NCI-H128 (cell line): ENCODE results near the gene CHIT1.

Experiments
- DNase-seq: peaks from one replicate; lab custom pipeline; 2025; ENCODE audit not compliant: unreplicated experiment; lab: John Stamatoyannopoulos, UW

Gene CHIT1

DNA sequence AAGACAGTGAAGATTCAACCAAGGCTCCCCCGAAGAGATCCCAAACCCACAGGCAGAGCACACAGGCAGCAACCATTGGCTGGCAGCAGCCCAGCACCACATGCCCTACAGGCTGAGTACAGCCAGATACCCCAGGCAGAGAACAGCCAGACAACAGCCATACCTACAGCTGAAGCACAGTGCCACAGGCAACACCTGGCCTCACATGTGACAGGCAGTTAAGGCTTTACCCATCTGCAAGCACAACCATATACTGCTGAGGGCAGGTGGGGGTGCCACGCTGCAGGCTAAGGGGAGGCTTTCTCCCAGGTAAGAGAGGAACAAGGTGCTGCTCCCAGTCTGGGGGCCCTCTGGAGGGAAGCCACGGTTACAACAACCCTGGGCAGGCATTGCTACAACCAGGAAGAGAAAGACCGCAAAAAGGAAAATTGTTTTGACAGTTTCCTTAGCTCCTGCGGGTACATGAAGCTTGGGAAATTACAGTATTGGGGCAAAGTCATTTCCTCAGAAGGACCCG, 12.3 kb downstream of the CHIT1 start:
- DNase-seq: no peak

DNA sequence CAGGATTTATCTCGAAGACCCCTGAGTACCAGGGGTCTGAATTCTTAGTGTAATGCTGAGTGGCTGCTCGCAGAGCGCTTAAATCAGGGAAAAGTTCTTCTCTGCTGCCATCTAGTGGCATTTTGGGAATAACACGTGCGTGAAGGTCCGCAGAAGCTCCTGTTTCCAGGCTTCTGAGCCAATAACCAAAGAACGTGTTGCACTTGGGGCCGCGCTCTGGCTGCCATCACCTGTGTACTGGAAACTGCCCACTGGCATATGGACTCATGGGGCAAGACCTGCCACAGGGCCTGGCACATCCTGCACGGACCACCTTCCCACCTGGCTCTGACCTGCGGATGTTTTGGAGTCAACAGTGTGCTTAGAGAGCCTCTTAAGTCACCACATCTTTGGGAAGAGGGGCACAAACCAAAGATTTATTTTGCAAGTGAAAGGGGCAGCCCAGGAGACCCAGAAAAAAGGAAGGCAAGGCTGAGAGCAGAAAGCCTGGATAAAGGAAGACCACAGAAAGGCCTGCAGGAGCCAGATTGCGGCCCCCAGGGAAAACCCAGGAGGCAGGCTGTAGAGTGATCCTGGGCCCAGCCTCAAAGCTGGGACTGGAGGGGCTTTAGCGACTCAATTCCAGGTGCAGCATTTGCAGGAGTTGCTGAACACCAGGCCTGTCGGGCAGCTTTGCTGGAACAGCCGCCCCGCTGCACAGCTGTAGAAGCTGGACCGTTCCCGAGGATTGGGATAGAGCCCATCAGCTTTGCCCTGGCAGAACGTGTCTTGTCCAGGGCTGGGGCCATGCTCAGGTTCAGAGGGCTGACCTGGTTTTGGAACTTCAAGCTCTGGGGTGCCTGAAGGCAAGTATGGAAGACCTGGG, 13.0 kb downstream of the CHIT1 start:
- peak; percentile 92 for DNase-seq

DNA sequence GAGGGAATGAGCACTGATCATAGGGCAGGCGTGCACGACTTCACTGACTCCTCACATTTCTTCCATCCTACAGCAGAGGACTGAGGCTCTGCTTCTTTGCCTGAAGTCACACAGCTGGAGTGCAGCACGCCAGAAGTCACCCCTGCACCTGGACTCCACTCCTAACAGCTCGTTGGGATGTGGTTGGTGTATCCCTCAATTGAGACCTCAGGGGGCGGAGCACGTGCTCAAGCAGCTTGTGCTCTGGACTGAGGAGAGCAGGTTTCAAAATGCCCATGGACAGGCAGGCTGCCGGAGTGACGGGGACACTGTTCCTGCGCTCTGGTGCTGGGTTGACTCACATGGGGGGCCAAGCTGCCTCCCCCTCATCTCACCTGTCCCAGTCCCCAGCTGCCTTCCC, 13.9 kb downstream of the CHIT1 start:
- DNase-seq: no peak

DNA sequence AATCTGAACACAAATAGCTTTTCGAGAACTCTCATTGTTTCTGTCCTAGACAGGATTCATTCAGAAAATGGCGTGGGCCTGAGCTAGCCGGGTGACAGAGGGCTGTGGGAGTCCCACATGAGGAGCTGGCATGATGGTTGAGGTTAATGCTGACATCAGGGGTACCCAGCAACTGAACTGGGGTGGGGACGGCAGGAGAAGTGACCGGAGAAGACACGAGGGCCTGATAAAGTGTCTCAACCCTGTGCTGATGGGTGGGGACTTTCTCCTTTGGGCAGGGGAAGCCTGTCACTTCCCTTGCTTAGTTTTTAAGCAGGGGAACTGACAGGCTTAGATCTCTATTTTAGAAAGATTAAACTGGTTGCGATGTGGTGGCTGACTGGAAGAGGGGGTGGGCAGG, 14.6 kb downstream of the CHIT1 start:
- no peak for DNase-seq

DNA sequence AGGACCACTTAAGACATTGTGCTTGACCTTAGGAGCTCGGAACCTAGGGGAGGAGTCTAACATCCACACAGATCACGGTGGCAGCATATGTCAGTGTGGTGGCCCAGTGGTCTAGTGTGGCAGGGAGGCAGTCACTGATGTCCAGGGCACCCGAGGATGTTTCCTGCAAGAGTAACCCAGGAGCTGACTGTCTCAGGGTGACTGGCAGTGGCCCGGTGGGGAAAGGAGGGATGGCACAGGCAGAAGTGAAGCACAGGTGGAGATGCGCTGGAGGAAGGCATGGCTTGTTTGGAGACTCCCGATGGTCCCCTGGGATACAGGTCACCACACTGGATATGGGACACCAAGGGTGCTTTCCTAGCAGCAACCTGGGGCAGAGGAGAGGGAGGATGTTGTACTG, 16.3 kb downstream of the CHIT1 start:
- no peak for DNase-seq

DNA sequence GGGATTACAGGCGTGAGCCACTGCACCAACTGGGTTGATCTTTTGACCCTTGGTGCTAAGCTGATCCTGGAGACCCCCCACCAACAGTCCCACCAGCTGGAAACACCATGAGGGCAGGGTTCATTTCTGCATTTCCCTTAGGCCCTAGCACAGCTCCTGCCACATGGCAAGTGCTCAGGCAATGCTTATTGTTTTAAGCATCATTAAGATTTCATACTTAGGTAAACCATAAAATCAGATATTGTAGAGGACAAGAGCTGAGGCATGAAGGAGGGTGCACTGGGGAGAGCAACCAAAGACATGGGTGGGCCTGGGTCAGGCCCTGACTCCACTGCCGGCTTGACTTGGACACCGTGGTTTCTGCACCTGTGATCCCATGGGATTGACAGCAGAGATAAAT, 17.7 kb downstream of the CHIT1 start:
- DNase-seq: no peak

DNA sequence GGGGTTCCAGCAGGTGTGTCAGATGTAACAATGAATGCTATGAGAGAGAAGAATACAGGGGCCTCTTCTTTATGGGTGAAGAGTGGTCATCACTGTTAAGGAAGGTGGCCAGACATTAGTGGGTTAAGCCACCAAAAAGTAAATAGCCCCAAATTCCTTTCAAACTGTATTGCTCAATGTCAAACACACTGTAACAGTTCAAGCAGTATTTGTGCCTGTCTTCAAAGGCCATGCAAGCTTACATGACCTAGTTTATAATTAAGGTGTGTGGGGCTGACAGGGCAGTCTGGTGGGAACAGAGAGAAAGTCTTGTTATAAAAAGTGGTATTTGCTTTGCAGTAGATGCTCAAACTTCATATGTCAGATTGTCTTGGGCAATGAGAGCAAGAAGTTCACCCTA, 18.5 kb downstream of the CHIT1 start:
- DNase-seq: no peak

DNA sequence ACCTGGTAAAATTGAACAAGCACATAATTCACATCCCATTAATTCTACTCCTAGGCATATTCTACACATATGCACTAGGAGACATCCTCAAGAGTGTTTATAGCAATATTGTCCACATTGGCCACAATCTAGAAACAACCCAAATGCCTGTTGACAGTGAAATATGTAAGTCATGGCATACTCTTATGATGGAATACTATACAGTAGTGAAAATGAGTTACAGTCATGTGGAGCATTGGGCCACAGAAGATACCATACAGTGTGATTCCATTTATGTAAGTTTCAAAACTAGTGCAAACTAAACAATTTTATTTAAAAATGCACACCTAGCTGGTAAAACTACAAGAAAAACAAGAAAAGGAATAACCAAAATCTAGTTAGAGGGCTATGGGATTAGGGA, 19.1 kb downstream of the CHIT1 start:
- no peak for DNase-seq

DNA sequence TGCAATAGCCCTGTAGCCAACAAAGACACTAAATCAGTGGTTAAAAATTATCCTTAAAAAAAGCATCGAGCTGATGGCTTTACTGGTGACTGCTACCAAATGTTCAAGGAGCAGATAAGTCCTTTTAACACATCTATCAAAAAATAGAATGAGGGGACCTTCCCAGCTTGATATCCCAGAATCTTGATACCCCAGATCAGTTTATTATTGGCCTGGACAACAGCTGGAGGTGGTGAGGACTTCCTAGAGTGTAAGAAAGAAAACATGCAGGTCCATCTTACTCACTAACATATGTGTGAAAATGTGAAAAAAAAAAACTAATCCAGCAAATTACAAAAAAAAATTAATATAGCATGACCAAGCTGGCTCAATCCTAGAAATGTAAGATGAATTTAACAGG, 21.3 kb downstream of the CHIT1 start:
- DNase-seq: no peak

DNA sequence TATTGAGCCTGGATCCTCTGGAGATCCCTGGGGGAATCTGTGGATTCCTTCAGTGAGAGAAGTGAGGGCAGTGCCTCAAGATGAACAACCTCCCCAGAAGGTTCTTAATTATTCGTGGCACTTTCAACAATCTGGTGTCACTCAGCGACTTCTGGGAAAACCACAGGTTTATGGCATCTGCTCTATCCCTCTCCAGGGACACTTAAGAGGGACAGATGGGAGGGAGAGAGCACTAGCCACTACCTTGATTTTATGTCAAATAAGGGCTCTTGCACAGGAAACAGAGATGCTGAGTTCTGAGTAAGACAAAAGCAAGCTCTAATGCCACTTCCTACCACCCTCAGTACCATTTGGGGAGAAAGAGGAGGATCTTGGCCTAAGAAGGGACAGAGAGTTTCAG, 21.7 kb downstream of the CHIT1 start:
- DNase-seq: no peak

DNA sequence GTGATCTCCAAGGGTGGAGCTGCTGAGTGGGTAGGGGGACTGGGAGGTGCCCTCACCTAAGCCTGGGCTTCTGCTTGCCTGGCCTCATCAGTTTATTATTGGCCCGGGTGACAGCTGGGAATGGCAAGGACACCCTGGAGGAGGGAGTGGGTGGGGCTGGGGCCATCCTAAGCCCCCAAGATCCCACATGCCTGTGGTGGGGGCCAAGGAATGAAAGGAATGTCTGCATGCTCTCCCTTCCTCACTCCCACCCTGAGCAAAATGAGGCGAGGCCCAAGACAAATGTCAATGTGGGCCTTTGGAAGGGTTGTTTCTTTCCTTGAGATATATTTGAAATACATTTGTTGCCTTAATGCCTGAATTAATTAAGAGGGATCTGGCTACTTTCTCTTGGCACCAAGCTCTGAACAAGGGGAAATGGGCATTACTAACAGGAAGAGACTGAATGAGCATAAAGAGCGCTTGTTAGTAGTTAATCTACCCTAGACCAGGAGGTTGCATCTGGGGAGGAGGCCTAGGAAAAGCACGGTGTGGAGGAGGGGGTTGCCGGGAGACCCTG, 23.3 kb downstream of the CHIT1 start:
- DNase-seq: no peak

DNA sequence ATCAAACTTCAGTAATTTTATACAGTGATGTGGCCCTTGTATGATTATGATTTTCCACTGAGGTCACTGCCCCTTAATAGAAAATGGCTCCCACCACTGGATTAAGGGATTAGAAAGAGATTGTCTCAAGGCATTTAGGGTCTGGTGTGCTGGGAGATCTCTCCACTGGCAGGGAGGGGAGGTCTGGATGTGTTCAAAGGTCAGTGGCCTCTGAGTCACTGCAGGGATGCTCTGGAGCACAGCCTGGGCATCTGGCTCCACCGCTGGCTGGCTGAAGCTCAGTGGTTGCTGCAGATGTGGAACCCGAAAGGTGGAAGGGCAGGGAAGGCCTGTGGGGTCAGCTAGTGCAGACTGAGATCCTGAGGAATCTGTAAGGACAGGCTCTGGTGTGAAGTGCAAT, 24.7 kb downstream of the CHIT1 start:
- DNase-seq: no peak

DNA sequence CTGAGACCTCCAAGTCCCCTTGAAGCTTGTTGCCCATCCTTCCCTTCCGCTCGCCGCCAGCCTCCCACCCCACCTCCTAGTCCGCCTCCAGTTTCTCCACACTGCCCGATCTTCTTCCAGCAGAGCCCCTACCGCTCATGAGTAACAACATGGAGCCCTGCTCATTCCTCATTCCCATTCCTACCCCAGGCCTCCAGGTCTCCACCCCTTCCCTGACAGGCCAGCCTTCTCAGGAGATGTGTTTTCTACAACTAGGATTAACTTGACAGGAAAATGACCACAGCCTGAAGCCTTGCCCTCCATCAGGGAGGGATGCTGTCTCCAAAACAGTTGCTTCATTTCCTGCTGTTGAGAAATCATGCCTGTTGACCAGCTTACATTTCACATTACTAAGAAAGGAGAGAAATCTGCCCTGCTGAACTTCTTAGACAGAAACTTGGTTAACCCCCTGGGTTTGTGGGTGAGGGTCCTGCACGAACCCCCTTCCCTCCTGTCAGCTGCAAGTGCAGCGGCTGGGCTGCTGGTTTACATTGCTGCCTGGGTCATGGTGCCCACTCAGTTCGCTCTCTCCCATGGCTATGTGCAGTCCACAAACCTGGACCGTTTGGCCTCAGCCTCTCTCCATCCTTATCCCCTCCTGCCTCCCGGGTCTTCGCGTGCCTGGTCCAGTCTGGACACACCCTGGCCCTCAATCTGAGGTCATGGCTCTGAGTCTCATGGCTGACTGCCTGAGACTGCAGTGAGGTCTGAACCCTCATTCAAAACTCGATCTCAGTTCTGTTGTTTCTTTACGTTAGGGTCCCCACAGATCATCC, 26.8 kb downstream of the CHIT1 start:
- DNase-seq: no peak

DNA sequence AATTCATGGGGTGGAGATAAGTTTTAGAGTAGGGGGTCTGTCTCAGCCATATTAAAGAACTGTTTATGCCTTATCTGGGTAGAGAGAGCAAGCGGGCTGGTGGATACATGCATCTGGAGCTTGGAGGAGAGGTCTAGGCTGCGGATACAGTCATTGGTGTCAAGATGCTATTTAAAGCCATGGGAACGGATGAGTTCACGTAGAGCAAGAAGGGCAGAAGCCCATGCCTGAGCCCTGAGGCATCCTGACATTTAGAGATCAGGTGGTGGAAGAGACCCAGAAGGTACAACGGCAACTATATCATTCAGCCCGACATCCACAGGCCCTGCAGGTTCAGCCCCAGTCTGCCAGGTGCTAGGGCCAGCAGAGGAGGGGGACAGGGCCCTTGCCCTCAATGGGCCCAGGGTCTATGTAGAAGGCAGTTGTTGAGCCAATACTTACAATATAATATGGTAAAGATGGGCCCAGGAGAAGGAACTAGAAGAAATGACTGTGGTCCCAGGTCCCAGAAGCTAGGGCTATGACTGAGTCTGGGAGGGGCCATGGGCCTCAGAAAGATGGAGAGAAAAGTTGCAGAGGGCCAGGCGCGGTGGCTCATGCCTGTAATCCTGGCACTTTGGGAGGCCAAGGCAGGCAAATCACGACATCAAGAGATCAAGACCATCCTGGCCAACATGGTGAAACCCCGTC, 27.8 kb downstream of the CHIT1 start:
- no peak for DNase-seq

DNA sequence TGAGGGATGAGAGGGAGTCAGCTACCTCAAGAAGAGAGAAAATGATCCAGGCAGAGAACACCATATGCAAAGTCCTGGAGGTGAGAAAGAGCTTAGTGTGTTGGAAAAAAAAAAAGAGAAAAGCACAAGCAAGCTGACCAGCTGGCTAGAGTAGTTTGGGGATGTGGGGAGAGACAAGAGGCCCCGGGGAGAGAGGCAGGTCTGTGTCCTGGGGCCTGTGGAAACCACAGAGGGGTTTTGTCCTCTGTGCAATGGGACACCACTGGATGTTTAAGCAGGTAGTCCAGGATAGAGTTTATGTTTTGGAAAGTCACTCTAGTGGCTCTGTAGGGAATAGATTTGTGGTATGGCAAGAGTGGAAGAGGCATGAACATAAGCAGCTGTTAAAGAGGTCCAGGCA, 28.6 kb downstream of the CHIT1 start:
- no peak for DNase-seq

DNA sequence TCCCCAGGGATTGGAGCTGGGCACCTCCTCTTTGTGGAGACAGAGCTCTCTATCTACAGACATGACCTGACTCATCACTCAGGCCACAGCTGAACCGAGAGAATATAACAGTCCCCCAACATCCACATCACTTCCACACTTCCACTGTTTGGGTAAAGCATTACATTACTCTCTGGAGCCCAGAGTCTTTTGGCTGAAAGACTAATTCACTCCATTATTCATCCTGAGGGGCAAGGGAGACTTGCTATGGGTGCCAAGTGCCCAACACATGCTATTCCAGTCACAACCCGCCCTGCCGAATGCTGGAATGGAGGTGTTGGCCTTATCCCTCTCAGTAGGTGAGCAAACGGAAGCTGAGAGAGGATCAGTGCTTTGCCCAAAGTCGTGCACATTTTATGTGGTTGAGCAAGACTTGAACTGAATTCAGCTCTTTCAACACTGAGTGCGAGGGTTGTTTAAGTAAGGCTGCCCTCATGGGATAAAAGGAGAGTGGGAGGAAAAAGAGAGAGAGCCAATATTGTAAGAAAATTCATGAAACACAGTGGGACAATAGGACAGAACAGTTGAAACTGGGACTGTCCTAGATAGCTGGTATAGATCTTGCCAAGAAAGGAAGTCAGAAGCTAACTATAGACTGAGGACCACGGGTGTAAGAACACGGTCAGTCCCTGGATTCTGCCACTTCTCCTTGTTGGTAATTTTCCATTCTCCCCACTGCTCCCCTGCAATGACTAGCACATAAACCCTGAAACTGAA, 29.5 kb downstream of the CHIT1 start:
- no peak for DNase-seq

DNA sequence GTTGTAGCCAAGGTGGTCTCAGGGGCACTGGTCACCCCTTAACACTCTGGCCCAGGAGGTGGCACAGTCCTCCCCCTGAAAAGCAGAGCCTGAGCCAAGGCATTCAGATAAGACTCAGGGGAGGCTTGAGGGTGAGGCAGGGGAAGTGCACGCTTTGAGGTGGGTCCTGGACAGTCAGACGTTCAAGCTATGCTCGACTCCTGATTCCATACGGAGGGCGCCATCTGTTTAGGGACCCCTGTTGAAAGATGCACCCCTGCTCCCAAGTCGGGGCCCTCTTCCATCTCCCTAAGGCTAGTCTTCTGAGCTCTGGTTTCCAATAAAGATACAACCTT, 30.0 kb downstream of the CHIT1 start:
- no peak for DNase-seq

DNA sequence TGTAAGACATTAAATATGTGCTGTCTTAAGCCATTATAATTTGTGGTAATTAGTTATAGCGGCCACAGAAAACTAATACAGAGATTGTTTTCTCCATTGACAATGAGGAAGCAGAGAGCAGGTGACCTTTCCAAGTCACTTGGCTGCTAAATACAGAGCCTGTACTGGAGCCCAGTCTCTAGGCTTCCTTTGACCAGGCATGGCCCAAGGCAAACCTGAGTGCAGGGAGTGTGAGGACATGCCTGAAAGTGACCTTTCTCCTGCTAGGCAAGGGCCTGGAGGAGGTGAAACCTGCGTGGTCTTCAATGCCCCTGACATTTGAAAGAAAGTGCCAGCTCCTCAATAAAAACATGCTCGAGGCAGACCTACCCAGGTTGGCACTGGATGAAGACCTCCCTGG, 30.5 kb downstream of the CHIT1 start:
- DNase-seq: no peak

DNA sequence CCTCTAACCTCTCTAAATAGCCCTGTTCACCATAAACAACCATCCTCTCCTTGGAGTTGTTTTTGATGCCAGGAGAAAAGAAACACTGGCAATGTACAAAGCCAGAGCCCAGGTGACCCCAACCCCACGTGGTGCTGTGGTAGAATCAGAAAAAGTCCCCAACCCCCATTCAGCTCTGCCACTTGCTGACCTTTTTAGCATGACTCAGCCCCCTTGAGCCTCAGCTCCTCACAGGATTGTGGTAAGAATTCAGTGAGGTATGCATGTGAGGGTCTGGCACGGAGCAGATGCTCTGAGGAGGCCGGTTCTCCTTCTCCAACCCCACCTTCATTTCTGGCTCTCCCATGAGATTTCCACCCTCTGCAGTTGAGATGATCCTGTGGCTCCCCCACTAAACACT, 31.8 kb downstream of the CHIT1 start:
- DNase-seq: no peak

DNA sequence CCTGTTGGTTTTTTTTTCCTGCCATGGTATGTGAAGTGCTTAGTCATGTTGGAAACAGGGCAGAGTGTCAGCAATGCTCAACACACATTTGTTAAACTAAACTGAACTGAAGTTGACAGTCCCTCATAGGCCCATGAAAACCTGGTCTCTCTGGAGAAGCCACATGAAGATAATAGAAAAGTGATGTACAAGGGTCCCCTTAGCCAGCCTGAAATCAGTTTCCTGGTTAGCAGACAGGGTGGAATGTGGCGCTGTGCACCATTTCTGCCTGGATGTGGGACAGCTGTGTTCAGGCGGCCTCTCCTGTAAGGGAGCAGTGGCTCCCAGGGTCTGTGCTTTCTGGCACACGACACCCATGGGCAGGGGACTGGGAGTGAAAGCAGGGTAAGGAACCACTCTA, 33.1 kb downstream of the CHIT1 start:
- DNase-seq: no peak

DNA sequence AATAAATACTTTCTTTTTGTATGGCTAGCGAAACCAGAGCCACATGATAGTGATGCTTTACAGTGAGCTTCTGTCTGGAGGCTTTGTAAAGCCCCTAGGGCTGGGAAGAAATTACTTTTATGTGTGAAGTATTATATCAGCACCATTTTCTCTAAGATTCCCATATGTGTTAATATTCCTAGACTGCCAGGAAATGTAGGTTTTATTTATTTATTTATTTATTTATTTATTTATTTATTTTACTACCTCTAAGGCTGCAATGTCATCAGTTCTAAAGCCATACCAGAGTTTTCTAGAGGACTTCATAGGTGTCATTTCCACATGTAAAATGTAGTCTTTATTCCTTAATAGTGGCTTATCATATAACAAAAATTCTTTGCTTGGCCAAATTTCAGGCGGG, 38.5 kb downstream of the CHIT1 start:
- DNase-seq: no peak
